Muscle layer of colon (tissue), 2 donors: Measurements from ENCODE around the gene CALML6.

Source experiments
- H3K27ac ChIP-seq: one replicate; pipeline ENCODE4 v1.7.0; 2013; ENCODE audit warnings: low read depth, mild to moderate bottlenecking, low read length, moderate library complexity
- H3K27me3 ChIP-seq, 2 donors: one replicate each; pipeline ENCODE4 v1.7.0; 2013; ENCODE audit warnings: low read length in 2 of 2, mild to moderate bottlenecking in 2 of 2; ENCODE audit not compliant: insufficient read depth in 2 of 2, control insufficient read depth in 1 of 2
- H3K36me3 ChIP-seq: one replicate; pipeline ENCODE4 v1.7.0; 2013; ENCODE audit warnings: mild to moderate bottlenecking, low read length; ENCODE audit not compliant: insufficient read depth
- H3K4me1 ChIP-seq: one replicate; pipeline ENCODE4 v1.7.0; 2013; ENCODE audit warnings: mild to moderate bottlenecking, low read length; ENCODE audit not compliant: insufficient read depth
- H3K4me3 ChIP-seq, 2 donors: one replicate each; pipeline ENCODE4 v1.7.0; 2013; ENCODE audit warnings: low read length in 2 of 2, low read depth in 1 of 2, mild to moderate bottlenecking in 1 of 2, moderate library complexity in 1 of 2
- H3K9ac ChIP-seq: one replicate; pipeline ENCODE4 v1.7.0; 2013; ENCODE audit warnings: low read length
- H3K9me3 ChIP-seq: one replicate; pipeline ENCODE4 v1.7.0; 2013; ENCODE audit warnings: mild to moderate bottlenecking, low read length
- donor health status: abdominal sarcoma.
- donor health status: Adenocarcinoma of cecum.

Gene CALML6

DNA sequence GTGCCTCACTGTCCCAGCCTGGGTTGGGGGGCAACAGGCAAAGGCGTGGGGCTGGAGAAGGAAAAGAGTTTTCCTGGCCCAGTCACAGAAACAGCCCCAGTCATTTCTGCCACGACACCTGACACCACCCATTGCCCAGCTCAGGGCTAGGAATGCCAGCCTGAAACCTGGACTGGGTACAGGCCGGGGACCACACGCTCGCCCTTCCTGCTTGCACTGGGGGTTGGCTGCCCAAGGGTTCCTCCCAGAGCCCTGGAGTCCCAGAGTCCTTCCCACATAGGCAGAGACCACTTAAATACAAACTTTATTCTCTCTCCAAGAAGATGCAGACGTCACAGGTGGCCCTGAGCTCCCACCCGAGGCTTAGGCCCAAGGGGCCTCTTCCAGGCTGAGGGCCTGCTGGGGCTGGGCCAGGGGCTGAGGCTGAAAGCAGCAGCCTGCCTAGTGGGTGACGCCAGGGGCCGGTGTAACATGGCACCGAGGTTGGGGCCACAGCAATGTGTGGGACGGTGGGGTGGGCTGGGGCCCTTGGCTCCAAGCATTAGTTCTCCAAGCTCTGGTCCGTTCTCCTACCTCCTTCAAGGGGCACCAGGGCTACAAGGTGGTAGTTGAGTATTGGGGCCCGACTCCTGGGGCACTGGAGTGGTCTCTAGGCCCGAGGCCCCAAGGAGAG, 2.4 kb downstream of the CALML6 start:
- Histone ChIP-seq H3K27ac (no peak overlapping the region), H3K27me3 (no peaks in the 10 kb centered on the region), H3K4me3 (no peak overlapping the region), H3K9me3 (no peaks in the 10 kb centered on the region), H3K36me3 (no peaks in the 10 kb centered on the region), H3K9ac (no peak overlapping the region), H3K4me1 (peaks cover 9% of the 10 kb centered on the region)

GRCh38 chr1:1917995-1918900, 3.2 kb downstream of the CALML6 start:
- H3K9me3 ChIP-seq, result no peaks in the 10 kb centered on the region
- H3K4me3 ChIP-seq, result peak overlapping the region; percentile 42 to 45
- H3K4me1 ChIP-seq, result peaks cover 9% of the 10 kb centered on the region
- no peak overlapping the region for H3K27ac ChIP-seq
- no peaks in the 10 kb centered on the region for H3K36me3 ChIP-seq
- no peak overlapping the region for H3K9ac ChIP-seq
- H3K27me3 ChIP-seq, result no peaks in the 10 kb centered on the region

DNA sequence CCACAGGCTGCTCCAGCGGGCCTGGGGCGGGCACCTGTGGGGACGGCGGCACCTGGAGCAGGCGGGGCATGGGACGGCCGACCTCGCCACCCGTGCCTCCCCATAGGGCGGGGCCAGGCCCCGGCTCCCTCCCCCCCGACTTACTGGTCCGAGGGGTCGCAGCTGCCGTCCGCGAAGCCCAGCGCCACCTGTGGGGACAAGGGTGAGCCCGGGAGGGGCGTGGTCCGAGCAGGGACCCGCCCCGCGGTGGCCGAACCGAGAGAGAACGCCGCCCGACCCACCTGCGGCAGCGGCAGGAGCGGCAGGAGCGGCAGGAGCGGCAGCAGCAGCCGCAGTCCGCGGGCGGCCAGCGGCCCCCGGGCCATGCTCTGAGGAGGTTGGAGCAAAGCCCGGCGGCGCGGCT, 3.8 kb downstream of the CALML6 start, which contains the start of gene TMEM52:
TSS of gene TMEM52 (minus strand) at position 379 of the 403 bp plus-strand sequence. CDS start at position 365, 14 bp downstream.
- H3K9ac ChIP-seq, result no peak within 1 kb of the TSS
- H3K4me1 ChIP-seq, result peaks cover 9% of the 10 kb centered on the region
- H3K27ac ChIP-seq, result no peak within 1 kb of the TSS

GRCh38 chr1:1919304-1920056, 4.4 kb downstream of the CALML6 start:
- Histone ChIP-seq H3K4me1 (peaks cover 9% of the 10 kb centered on the region), H3K27ac (no peak overlapping the region)

More for the DNA sequence above, 3.8 kb downstream of the CALML6 start, which contains the start of gene TMEM52:
- Histone ChIP-seq H3K36me3 (no peaks in the 10 kb centered on the region), H3K27me3 (no peaks in the 10 kb centered on the region), H3K9me3 (no peaks in the 10 kb centered on the region), H3K4me3 (peak within 1 kb of the TSS; percentile 42 to 45)

GRCh38 chr1:1920057-1920607, 5.1 kb downstream of the CALML6 start:
- Histone ChIP-seq H3K9ac (no peak overlapping the region), H3K4me1 (peaks cover 9% of the 10 kb centered on the region), H3K36me3 (no peaks in the 10 kb centered on the region), H3K27ac (no peak overlapping the region), H3K4me3 (peak overlapping the region in 1 of 2 donors; percentile 43), H3K9me3 (no peaks in the 10 kb centered on the region), H3K27me3 (no peaks in the 10 kb centered on the region)

More at GRCh38 chr1:1919304-1920056, 4.4 kb downstream of the CALML6 start:
- H3K36me3 ChIP-seq, result no peaks in the 10 kb centered on the region
- H3K4me3 ChIP-seq, result peak overlapping the region; percentile 27 to 45
- H3K9me3 ChIP-seq, result no peaks in the 10 kb centered on the region
- no peak overlapping the region for H3K9ac ChIP-seq
- no peaks in the 10 kb centered on the region for H3K27me3 ChIP-seq

- peaks cover 9% of the 10 kb centered on the region for H3K4me1 ChIP-seq
- H3K9me3 ChIP-seq, result no peaks in the 10 kb centered on the region
- H3K9ac ChIP-seq, result no peak overlapping the region
- H3K27ac ChIP-seq, result no peak overlapping the region
- H3K4me3 ChIP-seq, result no peak overlapping the region
- H3K27me3 ChIP-seq, result no peaks in the 10 kb centered on the region
- H3K36me3 ChIP-seq, result no peaks in the 10 kb centered on the region
Measured at GRCh38 chr1:1920608-1921458, 5.8 kb downstream of the CALML6 start.

GRCh38 chr1:1921459-1921862, 6.4 kb downstream of the CALML6 start:
- H3K4me3 ChIP-seq, result no peak overlapping the region
- H3K27ac ChIP-seq, result no peak overlapping the region
- H3K36me3 ChIP-seq, result no peaks in the 10 kb centered on the region
- H3K9me3 ChIP-seq, result no peaks in the 10 kb centered on the region
- peaks cover 9% of the 10 kb centered on the region for H3K4me1 ChIP-seq
- H3K9ac ChIP-seq, result no peak overlapping the region
- H3K27me3 ChIP-seq, result no peaks in the 10 kb centered on the region

- Histone ChIP-seq H3K4me1 (peaks cover 9% of the 10 kb centered on the region), H3K27me3 (no peaks in the 10 kb centered on the region), H3K36me3 (no peaks in the 10 kb centered on the region), H3K9ac (no peak overlapping the region), H3K4me3 (no peak overlapping the region), H3K27ac (no peak overlapping the region), H3K9me3 (no peaks in the 10 kb centered on the region)
Measured at GRCh38 chr1:1921901-1922701, 7.0 kb downstream of the CALML6 start.

- Histone ChIP-seq H3K4me3 (no peak overlapping the region), H3K9me3 (no peaks in the 10 kb centered on the region), H3K9ac (no peak overlapping the region), H3K36me3 (no peaks in the 10 kb centered on the region), H3K27ac (no peak overlapping the region), H3K4me1 (peaks cover 9% of the 10 kb centered on the region), H3K27me3 (no peaks in the 10 kb centered on the region)
Measured at GRCh38 chr1:1922702-1922955, 7.6 kb downstream of the CALML6 start.
